IMR-90 (cell line): ENCODE measurements around the gene UVSSA. TPM values are rescaled to one million over a fixed set of nuclear protein-coding genes. Genes with fewer than 3 reads are reported as not detected.

Experiments
- ATAC-seq: fragments of 200-7000 bp; cut with Tn5 transposase; 2 replicates; pipeline ENCODE4 v1.9.1; 2020; ENCODE audit warnings: low read depth, mild to moderate bottlenecking, moderate library complexity
- BruUV-seq: library from RNA; stranded (reverse); fragments of 400-500 nt; replicated peaks from 2 replicates; lab custom pipeline; 2021; lab: Mats Ljungman, UMichigan
- CTCF ChIA-PET: fragments of 300-600 bp; formaldehyde crosslinking; extraction: SDS; loops from one replicate; lab custom pipeline; 2021; ENCODE audit warnings: antibody characterized with exemption; lab: Yijun Ruan, JAX
- POLR2A ChIA-PET: fragments of 300-600 bp; sonication (Branson Sonifier 250); formaldehyde crosslinking; loops from one replicate; lab custom pipeline; 2022; ENCODE audit warnings: antibody characterized with exemption; ENCODE audit not compliant: unreplicated experiment; lab: Charles Lee
- DNase-seq: peaks from one replicate; pipeline ENCODE4 v3.0.0; 2013
- H2AFZ ChIP-seq: replicated peaks from 2 replicates; pipeline ENCODE3; 2013; ENCODE audit warnings: low read length, mild to moderate bottlenecking; ENCODE audit not compliant: poor library complexity
- H2AK5ac ChIP-seq: 2 replicates; pipeline ENCODE4 v1.6.1; 2013; ENCODE audit warnings: low read depth, low read length, inconsistent platforms
- H2AK9ac ChIP-seq: replicated peaks from 2 replicates; pipeline ENCODE3; 2013; ENCODE audit warnings: mild to moderate bottlenecking, low read depth, low read length, moderate library complexity; ENCODE audit not compliant: poor library complexity
- H2BK120ac ChIP-seq: 2 replicates; pipeline ENCODE4 v1.6.1; 2013; ENCODE audit warnings: low read depth, low read length, inconsistent platforms
- H2BK15ac ChIP-seq: 3 replicates; pipeline ENCODE4 v1.6.1; 2013; ENCODE audit warnings: low read depth, low read length, inconsistent platforms
- H2BK20ac ChIP-seq: 2 replicates; pipeline ENCODE4 v1.6.1; 2013; ENCODE audit warnings: low read depth, mild to moderate bottlenecking, inconsistent platforms, low read length, moderate library complexity
- H2BK5ac ChIP-seq: 2 replicates; pipeline ENCODE4 v1.6.1; 2013; ENCODE audit warnings: mild to moderate bottlenecking, low read depth, low read length, inconsistent platforms; ENCODE audit not compliant: poor library complexity, severe bottlenecking
- H3K14ac ChIP-seq: replicated peaks from 2 replicates; pipeline ENCODE4 v1.6.1; 2013; ENCODE audit warnings: low read depth, low read length, inconsistent platforms
- H3K18ac ChIP-seq: 2 replicates; pipeline ENCODE4 v1.6.1; 2013; ENCODE audit warnings: low read depth, low read length, control low read depth
- H3K23ac ChIP-seq: 2 replicates; pipeline ENCODE4 v1.6.1; 2013; ENCODE audit warnings: low read depth, low read length, inconsistent platforms
- H3K27ac ChIP-seq: 2 replicates; pipeline ENCODE4 v1.5.1; 2013; ENCODE audit warnings: mild to moderate bottlenecking, control low read depth, low read length; ENCODE audit not compliant: insufficient read depth
- H3K27me3 ChIP-seq: 2 replicates; pipeline ENCODE4 v1.6.1; 2013; ENCODE audit warnings: low read length; ENCODE audit not compliant: control insufficient read depth, insufficient read depth
- H3K36me3 ChIP-seq: 2 replicates; pipeline ENCODE4 v1.6.1; 2013; ENCODE audit warnings: low read length, mixed read lengths; ENCODE audit not compliant: control insufficient read depth, insufficient read depth
- H3K4ac ChIP-seq: 2 replicates; pipeline ENCODE4 v1.6.1; 2013; ENCODE audit warnings: low read depth, low read length, inconsistent platforms
- H3K4me1 ChIP-seq: 2 replicates; pipeline ENCODE4 v1.6.1; 2013; ENCODE audit warnings: low read length, mixed read lengths; ENCODE audit not compliant: control insufficient read depth, insufficient read depth
- H3K4me2 ChIP-seq: 2 replicates; pipeline ENCODE4 v1.6.1; 2013; ENCODE audit warnings: low read depth, mild to moderate bottlenecking, control low read depth, low read length, moderate library complexity
- H3K4me3 ChIP-seq: 2 replicates; pipeline ENCODE4 v1.5.1; 2013; ENCODE audit warnings: low read depth, mild to moderate bottlenecking, control low read depth, low read length, moderate library complexity; ENCODE audit not compliant: insufficient read depth
- H3K56ac ChIP-seq: 2 replicates; pipeline ENCODE4 v1.6.1; 2013; ENCODE audit warnings: low read length, inconsistent platforms; ENCODE audit not compliant: insufficient read depth; ENCODE audit errors: extremely low read depth
- H3K79me1 ChIP-seq, 2 experiments: 2 replicates each; pipeline ENCODE4 v1.6.1; 2013; ENCODE audit warnings: low read length in 2 of 2, inconsistent platforms in 1 of 2, low read depth in 1 of 2
- H3K9ac ChIP-seq: 2 replicates; pipeline ENCODE4 v1.6.1; 2013; ENCODE audit warnings: low read depth, low read length, control low read depth
- H3K9me1 ChIP-seq: 2 replicates; pipeline ENCODE4 v1.6.1; 2013; ENCODE audit warnings: low read length, inconsistent platforms; ENCODE audit not compliant: insufficient read depth
- H3K9me3 ChIP-seq: 2 replicates; pipeline ENCODE4 v1.6.1; 2013; ENCODE audit warnings: low read length; ENCODE audit not compliant: control insufficient read depth, insufficient read depth
- H4K20me1 ChIP-seq: 2 replicates; pipeline ENCODE4 v1.6.1; 2013; ENCODE audit warnings: low read length, inconsistent platforms; ENCODE audit not compliant: insufficient read depth
- H4K5ac ChIP-seq: 2 replicates; pipeline ENCODE4 v1.6.1; 2013; ENCODE audit warnings: mild to moderate bottlenecking, low read depth, low read length, control low read depth
- H4K8ac ChIP-seq, 2 experiments: 2 replicates each; pipeline ENCODE4 v1.6.1; 2013; ENCODE audit warnings: low read depth in 2 of 2, low read length in 2 of 2, control low read depth in 1 of 2, inconsistent platforms in 1 of 2
- H4K91ac ChIP-seq: 2 replicates; pipeline ENCODE4 v1.6.1; 2013; ENCODE audit warnings: low read depth, low read length, inconsistent platforms; ENCODE audit not compliant: insufficient read depth
- BHLHE40 ChIP-seq: fragments of 150-350 bp; IDR thresholded peaks from 2 replicates; pipeline ENCODE4 v1.6.1; 2016; ENCODE audit warnings: mild to moderate bottlenecking, low read depth, low read length
- CEBPB ChIP-seq: IDR thresholded peaks from 2 replicates; pipeline ENCODE4 v1.6.1; 2012; ENCODE audit warnings: low read depth, low read length, improper control_type of control experiment
- MAZ ChIP-seq: IDR thresholded peaks from 2 replicates; pipeline ENCODE4 v1.6.1; 2012; ENCODE audit warnings: low read depth, mild to moderate bottlenecking, low read length, improper control_type of control experiment, moderate library complexity, borderline replicate concordance
- MXI1 ChIP-seq: IDR thresholded peaks from 2 replicates; pipeline ENCODE4 v1.6.1; 2012; ENCODE audit warnings: low read depth, mild to moderate bottlenecking, low read length, moderate library complexity, borderline replicate concordance
- POLR2A ChIP-seq: IDR thresholded peaks from 2 replicates; pipeline ENCODE4 v1.6.1; 2012; ENCODE audit warnings: mild to moderate bottlenecking, low read depth, low read length
- RAD21 ChIP-seq: IDR thresholded peaks from 2 replicates; pipeline ENCODE4 v1.6.1; 2012; ENCODE audit warnings: low read length, improper control_type of control experiment
- RCOR1 ChIP-seq: IDR thresholded peaks from 2 replicates; pipeline ENCODE4 v1.6.1; 2012; ENCODE audit warnings: mild to moderate bottlenecking, low read length, improper control_type of control experiment; ENCODE audit not compliant: insufficient replicate concordance
- RFX5 ChIP-seq: IDR thresholded peaks from 2 replicates; pipeline ENCODE4 v1.8.0; 2012; ENCODE audit warnings: low read depth, mild to moderate bottlenecking, low read length, moderate library complexity
- WGBS, 2 experiments: methylation state at CpG; one replicate each; pipeline versions ENCODE4 v1.1.5 to v1.1.7; 2013; ENCODE audit warnings: missing lambda C conversion rate in 2 of 2; ENCODE audit not compliant: insufficient read length in 1 of 2; ENCODE audit errors: extremely low coverage in 2 of 2; 5-methylcytosine and 5-hydroxymethylcytosine counted together
- dilution Hi-C: fragments of 300-500 bp; cut with HindIII; formaldehyde crosslinking; loops from one replicate; pipeline ENCODE4 v1.14.3; 2018; ENCODE audit warnings: low sequenced_read_pairs; ENCODE audit not compliant: unreplicated experiment
- in situ Hi-C: fragments of 300-500 bp; cut with MboI; formaldehyde crosslinking; loops from 3 replicates; pipeline ENCODE4 v1.14.3; 2019; ENCODE audit warnings: low sequenced_read_pairs, inconsistent platforms, mixed read lengths
- intact Hi-C: fragments of 100-400 bp; cut with micrococcal nuclease; formaldehyde crosslinking; loops from 2 replicates; pipeline ENCODE4 v1.10.0; 2022
- polyA plus RNA-seq, 3 experiments: library from polyadenylated mRNA; depleted of rRNA; stranded (reverse); fragments of >200 nt; gene quantifications; 2 replicates each; pipeline ENCODE4 v1.2.3, GENCODE V29; 2012; ENCODE audit warnings: low replicate concordance in 1 of 3
- total RNA-seq: library from RNA; depleted of rRNA; stranded (reverse); fragments of >200 nt; gene quantifications from 2 replicates; pipeline ENCODE4 v1.2.3, GENCODE V29; 2012
- TF ChIP-seq, protein P1 (sequence below): fragments of 150-350 bp; IDR thresholded peaks from 2 replicates; pipeline ENCODE4 v1.6.1; 2016; ENCODE audit warnings: low read depth, mild to moderate bottlenecking, low read length, moderate library complexity, borderline replicate concordance
- TF ChIP-seq, protein P2 (sequence below): fragments of 150-350 bp; IDR thresholded peaks from 2 replicates; pipeline ENCODE4 v1.6.1; 2017; ENCODE audit warnings: mild to moderate bottlenecking, antibody characterized with exemption, low read length, low read depth

Gene UVSSA
- total and polyA plus RNA-seq, 2 of the 4 experiments (the other 2 are of a cell fraction) = 1.4 to 8.4 TPM

DNA sequence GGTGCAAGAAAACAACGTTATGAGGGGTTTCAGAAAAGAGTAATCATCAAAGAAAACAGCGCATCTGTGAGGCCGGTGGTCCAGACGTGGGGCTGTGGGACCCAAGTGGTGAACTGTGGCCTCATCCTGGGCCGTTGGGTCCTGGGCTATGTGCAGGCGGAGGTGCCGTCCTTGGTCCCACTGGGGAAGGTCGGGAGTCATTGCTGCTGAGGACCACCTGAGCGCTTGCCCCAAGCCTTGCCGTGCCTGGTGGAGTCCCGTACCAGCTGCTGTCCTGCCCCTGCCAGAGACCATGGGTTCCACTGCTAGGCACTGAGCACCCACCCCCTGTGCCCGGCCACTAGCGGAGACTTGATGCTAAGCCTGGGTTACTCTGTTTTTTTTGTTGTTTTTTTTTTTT lies 25.5 kb upstream of the UVSSA start:
- Histone ChIP-seq H3K9me3 (peaks cover 6% of the 10 kb centered on the region), H3K4me1 (no peaks in the 10 kb centered on the region), H4K8ac (no peak overlapping the region), H2BK5ac (no peak overlapping the region), H3K9me1 (0 out of 2 replicates have a peak, but pooled peaks cover 4% of the 10 kb centered on the region), H2BK15ac (no peak overlapping the region), H3K27me3 (no peaks in the 10 kb centered on the region), H2AFZ (no peak overlapping the region), H4K5ac (no peak overlapping the region), H3K56ac (no peak overlapping the region), H3K79me1 (peaks cover 19 to 54% of the 10 kb centered on the region in 2 experiments), H3K4me2 (no peak overlapping the region), H4K20me1 (peaks cover 23% of the 10 kb centered on the region), H3K27ac (no peak overlapping the region), H3K9ac (no peak overlapping the region), H3K36me3 (peaks cover 55% of the 10 kb centered on the region), H2BK120ac (no peak overlapping the region), H3K14ac (no peak overlapping the region), H3K18ac (no peak overlapping the region), H2AK5ac (no peak overlapping the region), H2BK20ac (no peak overlapping the region), H2AK9ac (no peak overlapping the region), H4K91ac (no peak overlapping the region), H3K4me3 (no peak overlapping the region), H3K23ac (no peak overlapping the region), H3K4ac (no peak overlapping the region)
- ChIA-PET POLR2A (no interaction called here), CTCF (no interaction called here)
- WGBS, 2 experiments = 94% methylated on average over 10 of the region's 13 CpGs; no CpG with 5 or more reads in 1 of the 2 experiments
- ATAC-seq = no peak
- dilution Hi-C loops = no loop called here
- intact Hi-C loops = no loop called here
- in situ Hi-C loops = no loop called here
- no TSS peak for BruUV-seq
- DNase-seq = no peak
- TF ChIP-seq RAD21 (no peak), MXI1 (no peak), MAZ (no peak), CEBPB (no peak), BHLHE40 (no peak), RCOR1 (no peak), RFX5 (no peak), POLR2A (no peak)
- TF ChIP-seq, protein P1, sequence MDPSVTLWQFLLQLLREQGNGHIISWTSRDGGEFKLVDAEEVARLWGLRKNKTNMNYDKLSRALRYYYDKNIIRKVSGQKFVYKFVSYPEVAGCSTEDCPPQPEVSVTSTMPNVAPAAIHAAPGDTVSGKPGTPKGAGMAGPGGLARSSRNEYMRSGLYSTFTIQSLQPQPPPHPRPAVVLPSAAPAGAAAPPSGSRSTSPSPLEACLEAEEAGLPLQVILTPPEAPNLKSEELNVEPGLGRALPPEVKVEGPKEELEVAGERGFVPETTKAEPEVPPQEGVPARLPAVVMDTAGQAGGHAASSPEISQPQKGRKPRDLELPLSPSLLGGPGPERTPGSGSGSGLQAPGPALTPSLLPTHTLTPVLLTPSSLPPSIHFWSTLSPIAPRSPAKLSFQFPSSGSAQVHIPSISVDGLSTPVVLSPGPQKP = no peak
- TF ChIP-seq, protein P2, sequence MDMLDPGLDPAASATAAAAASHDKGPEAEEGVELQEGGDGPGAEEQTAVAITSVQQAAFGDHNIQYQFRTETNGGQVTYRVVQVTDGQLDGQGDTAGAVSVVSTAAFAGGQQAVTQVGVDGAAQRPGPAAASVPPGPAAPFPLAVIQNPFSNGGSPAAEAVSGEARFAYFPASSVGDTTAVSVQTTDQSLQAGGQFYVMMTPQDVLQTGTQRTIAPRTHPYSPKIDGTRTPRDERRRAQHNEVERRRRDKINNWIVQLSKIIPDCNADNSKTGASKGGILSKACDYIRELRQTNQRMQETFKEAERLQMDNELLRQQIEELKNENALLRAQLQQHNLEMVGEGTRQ = no peak
